ENCODE results near the gene CORO6. TPM values are rescaled to one million over a fixed set of nuclear protein-coding genes. Genes with fewer than 3 reads are reported as not detected.

The CORO6 gene
- total and polyA plus RNA-seq, 2 experiments from 2014 or later: 2.6 to 5.2 TPM

GRCh38 chr17:29591737-29592608 is 30.7 kb downstream of the CORO6 start:
- Mint-ChIP-seq H3K4me3 (peak overlapping the region; percentile 89), H3K27me3 (ENCODE audit: insufficient read depth, low read depth, poor library complexity) (peaks cover 33% of the 10 kb centered on the region), H3K9me3 (no peaks in the 10 kb centered on the region), H3K4me1 (peaks cover 47% of the 10 kb centered on the region), H3K27ac (peak overlapping the region; percentile 80), H3K36me3 (ENCODE audit: low read depth) (no peaks in the 10 kb centered on the region; the same call in 2 of the 3 replicates)
- Histone ChIP-seq H3K4me3 (peak overlapping the region; percentile 81), H3K9me2 (ENCODE audit: insufficient read depth) (no peaks in the 10 kb centered on the region), H3K27me3 (ENCODE audit: insufficient read depth) (peaks cover 12% of the 10 kb centered on the region), H2AFZ (peak overlapping the region; percentile 99), H3K27ac (ENCODE audit: low read depth) (no peak overlapping the region), H3K4me1 (ENCODE audit: insufficient read depth) (peaks cover 40% of the 10 kb centered on the region), H3K79me2 (replicated peaks; ENCODE audit: insufficient read depth) (peaks cover 23% of the 10 kb centered on the region), H4K20me1 (replicated peaks; ENCODE audit: insufficient read depth) (peaks cover 12% of the 10 kb centered on the region), H3K4me2 (peak overlapping the region; percentile 79), H3F3A (replicated peaks; ENCODE audit: low read depth) (peaks cover 23% of the 10 kb centered on the region), H3K36me3 (ENCODE audit: insufficient read depth) (no peaks in the 10 kb centered on the region)
- DNase-seq (ENCODE audit: low spot score) (peak; percentile 96), ATAC-seq (peak; percentile 52)
- no peak for TF ChIP-seq STAT1 (IDR thresholded peaks at IDR 0.05; ENCODE audit: unreplicated experiment)
- TF ChIP-seq ZNF462 (CRISPR knock-in tag; IDR thresholded peaks at IDR 0.05): no peak
- no peak for TF ChIP-seq ETS1 (IDR thresholded peaks at IDR 0.05)
- TF ChIP-seq EZH2phosphoT487 (IDR thresholded peaks at IDR 0.05; ENCODE audit: unreplicated experiment): no peak
- no peak for TF ChIP-seq ZNF331 (CRISPR knock-in tag; IDR thresholded peaks at IDR 0.05; ENCODE audit: low read depth)
- TF ChIP-seq ZNF114 (CRISPR knock-in tag; IDR thresholded peaks at IDR 0.05): no peak
- TF ChIP-seq EZH2 (IDR thresholded peaks at IDR 0.05; ENCODE audit: low read depth, unreplicated experiment): no peak
- TF ChIP-seq CTCF (conservative IDR thresholded peaks at IDR 0.05; ENCODE audit: low read depth in 2 of 2): peak; percentile 89 to 98
- TF ChIP-seq CREB1 (CRISPR knock-in tag; IDR thresholded peaks at IDR 0.05; ENCODE audit: low read depth): 0 out of 2 replicates have a peak, but pooled peaks have one; percentile 30
- no peak for TF ChIP-seq JUNB (IDR thresholded peaks at IDR 0.05; ENCODE audit: unreplicated experiment)
- no peak for TF ChIP-seq NANOG (IDR thresholded peaks at IDR 0.05; ENCODE audit: borderline replicate concordance)
- peak; percentile 47 for TF ChIP-seq POLR2AphosphoS5 (IDR thresholded peaks at IDR 0.05; ENCODE audit: low read depth)
- TF ChIP-seq, protein P1, sequence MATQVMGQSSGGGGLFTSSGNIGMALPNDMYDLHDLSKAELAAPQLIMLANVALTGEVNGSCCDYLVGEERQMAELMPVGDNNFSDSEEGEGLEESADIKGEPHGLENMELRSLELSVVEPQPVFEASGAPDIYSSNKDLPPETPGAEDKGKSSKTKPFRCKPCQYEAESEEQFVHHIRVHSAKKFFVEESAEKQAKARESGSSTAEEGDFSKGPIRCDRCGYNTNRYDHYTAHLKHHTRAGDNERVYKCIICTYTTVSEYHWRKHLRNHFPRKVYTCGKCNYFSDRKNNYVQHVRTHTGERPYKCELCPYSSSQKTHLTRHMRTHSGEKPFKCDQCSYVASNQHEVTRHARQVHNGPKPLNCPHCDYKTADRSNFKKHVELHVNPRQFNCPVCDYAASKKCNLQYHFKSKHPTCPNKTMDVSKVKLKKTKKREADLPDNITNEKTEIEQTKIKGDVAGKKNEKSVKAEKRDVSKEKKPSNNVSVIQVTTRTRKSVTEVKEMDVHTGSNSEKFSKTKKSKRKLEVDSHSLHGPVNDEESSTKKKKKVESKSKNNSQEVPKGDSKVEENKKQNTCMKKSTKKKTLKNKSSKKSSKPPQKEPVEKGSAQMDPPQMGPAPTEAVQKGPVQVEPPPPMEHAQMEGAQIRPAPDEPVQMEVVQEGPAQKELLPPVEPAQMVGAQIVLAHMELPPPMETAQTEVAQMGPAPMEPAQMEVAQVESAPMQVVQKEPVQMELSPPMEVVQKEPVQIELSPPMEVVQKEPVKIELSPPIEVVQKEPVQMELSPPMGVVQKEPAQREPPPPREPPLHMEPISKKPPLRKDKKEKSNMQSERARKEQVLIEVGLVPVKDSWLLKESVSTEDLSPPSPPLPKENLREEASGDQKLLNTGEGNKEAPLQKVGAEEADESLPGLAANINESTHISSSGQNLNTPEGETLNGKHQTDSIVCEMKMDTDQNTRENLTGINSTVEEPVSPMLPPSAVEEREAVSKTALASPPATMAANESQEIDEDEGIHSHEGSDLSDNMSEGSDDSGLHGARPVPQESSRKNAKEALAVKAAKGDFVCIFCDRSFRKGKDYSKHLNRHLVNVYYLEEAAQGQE (IDR thresholded peaks at IDR 0.05; ENCODE audit: unreplicated experiment): no peak
